NCI-H146 treated with DMSO at 0.1 percent for 48 hours (cell line): ENCODE results near the gene PRM1.

ENCODE experiments used
- DNase-seq: peaks from one replicate; lab custom pipeline; 2025; ENCODE audit not compliant: unreplicated experiment; lab: John Stamatoyannopoulos, UW

Gene PRM1

GRCh38 chr16:11238272-11239202 is 42.6 kb downstream of the PRM1 start:
- no peak for DNase-seq

GRCh38 chr16:11236461-11237254 is 44.5 kb downstream of the PRM1 start:
- DNase-seq, result no peak

- DNase-seq, result no peak
Observed at GRCh38 chr16:11235703-11235991, 45.5 kb downstream of the PRM1 start.

- DNase-seq, result no peak
Observed at GRCh38 chr16:11234884-11235702, 46.0 kb downstream of the PRM1 start.

- no peak for DNase-seq
Observed at GRCh38 chr16:11233727-11234376, 47.3 kb downstream of the PRM1 start.

GRCh38 chr16:11232852-11233726 is 48.0 kb downstream of the PRM1 start:
- DNase-seq, result no peak

- DNase-seq, result no peak
Observed at GRCh38 chr16:11232302-11232851, 48.8 kb downstream of the PRM1 start.

- DNase-seq, result no peak
Observed at GRCh38 chr16:11231367-11231970, 49.7 kb downstream of the PRM1 start.
